Uterus (tissue), 2 donors: ENCODE data around the gene SLC4A5.

Experiments used
- CTCF ChIP-seq, 4 experiments: fragments of 200-600 bp in 2 of 4; fragments of 450-650 bp in 2 of 4; sonication (generic) in 2 of 4; IDR thresholded peaks; one replicate each; pipeline ENCODE4 v1.5.1; 2016 to 2019; ENCODE audit warnings: antibody characterized with exemption in 4 of 4, mild to moderate bottlenecking in 2 of 4, moderate library complexity in 1 of 4
- POLR2A ChIP-seq, 2 donors: fragments of 450-650 bp; IDR thresholded peaks; one replicate each; pipeline ENCODE4 v1.6.1; 2016; ENCODE audit warnings: antibody characterized with exemption in 2 of 2, mild to moderate bottlenecking in 1 of 2, moderate library complexity in 1 of 2

DNA sequence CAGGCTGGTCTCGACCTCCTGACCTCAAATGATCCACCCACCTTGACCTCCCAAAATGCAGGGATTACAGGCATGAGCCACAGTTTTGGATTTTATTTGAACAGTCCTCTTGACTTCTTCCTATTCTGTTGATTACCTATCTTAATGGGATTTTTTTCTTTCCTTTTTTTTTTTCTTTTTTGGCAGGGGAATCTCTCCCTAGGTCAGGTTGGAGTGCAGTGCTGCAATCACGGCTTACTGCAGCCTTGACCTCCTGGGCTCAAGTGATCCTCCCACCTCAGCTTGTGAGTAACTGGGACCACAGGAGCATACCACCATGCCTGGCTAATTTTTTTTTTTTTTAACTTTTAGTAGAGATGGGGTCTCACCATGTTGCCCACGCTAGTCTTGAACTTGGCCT is 142.0 kb downstream of the SLC4A5 start:
- TF ChIP-seq POLR2A (IDR thresholded peaks at IDR 0.05) (no peak), CTCF (IDR thresholded peaks at IDR 0.05) (no peak)
